Measurements from ENCODE around the gene PCNX2.

Gene PCNX2

GRCh38 chr1:233255145-233255544, 40.4 kb downstream of the PCNX2 start:
- Histone ChIP-seq H3K36me3 (ENCODE audit: control insufficient read depth in 2 of 2, insufficient read depth in 1 of 2, low read length in 2 of 2) (peaks cover 30 to 59% of the 10 kb centered on the region in 2 experiments), H3K9me3 (ENCODE audit: control insufficient read depth, insufficient read depth, low read depth, low read length) (no peaks in the 10 kb centered on the region), H3K27ac (ENCODE audit: extremely low read depth, low read depth, low read length) (no peak overlapping the region), H3K4me1 (ENCODE audit: control insufficient read depth, insufficient read depth, low read length) (peaks cover 9% of the 10 kb centered on the region), H3K4me3 (ENCODE audit: low read depth, low read length) (no peak overlapping the region)
- no peak for TF ChIP-seq ZNF600 (tag by site-specific recombination; IDR thresholded peaks at IDR 0.05)
- TF ChIP-seq ZNF2 (tag by site-specific recombination; IDR thresholded peaks at IDR 0.05): no peak
- TF ChIP-seq ZNF391 (tag by site-specific recombination; IDR thresholded peaks at IDR 0.05; ENCODE audit: borderline replicate concordance, low read depth): no peak
- no peak for TF ChIP-seq ZBTB48 (tag by site-specific recombination; IDR thresholded peaks at IDR 0.05)
- TF ChIP-seq ZFP37 (tag by site-specific recombination; IDR thresholded peaks at IDR 0.05): no peak
- no peak for TF ChIP-seq SALL2 (tag by site-specific recombination; IDR thresholded peaks at IDR 0.05; ENCODE audit: borderline replicate concordance)
- TF ChIP-seq ZNF433 (tag by site-specific recombination; IDR thresholded peaks at IDR 0.05; ENCODE audit: low read depth): no peak
- TF ChIP-seq ZNF626 (tag by site-specific recombination; IDR thresholded peaks at IDR 0.05): no peak
- TF ChIP-seq GLI2 (tag by site-specific recombination; IDR thresholded peaks at IDR 0.05; ENCODE audit: borderline replicate concordance, low read depth): no peak
- no peak for TF ChIP-seq ZNF404 (tag by site-specific recombination; IDR thresholded peaks at IDR 0.05)
- TF ChIP-seq EGR2 (tag by site-specific recombination; IDR thresholded peaks at IDR 0.05; ENCODE audit: low read depth): no peak
- TF ChIP-seq ZNF585B (tag by site-specific recombination; IDR thresholded peaks at IDR 0.05): no peak
- no peak for TF ChIP-seq ZNF175 (tag by site-specific recombination; IDR thresholded peaks at IDR 0.05)
- TF ChIP-seq ZNF202 (tag by site-specific recombination; IDR thresholded peaks at IDR 0.05; ENCODE audit: borderline replicate concordance): no peak
- TF ChIP-seq ZSCAN23 (tag by site-specific recombination; IDR thresholded peaks at IDR 0.05): no peak
- CTCF ChIA-PET: no interaction called here
- POLR2A ChIA-PET: no interaction called here

- H3K36me3 ChIP-seq (ENCODE audit: control insufficient read depth in 2 of 2, insufficient read depth in 1 of 2, low read length in 2 of 2): peaks cover 32 to 57% of the 10 kb centered on the region in 2 experiments
- no peaks in the 10 kb centered on the region for H3K9me3 ChIP-seq (ENCODE audit: control insufficient read depth, insufficient read depth, low read depth, low read length)
- TF ChIP-seq ZNF654 (tag by site-specific recombination; IDR thresholded peaks at IDR 0.05; ENCODE audit: low read depth) (no peak), PRDM6 (tag by site-specific recombination; IDR thresholded peaks at IDR 0.05) (peak; percentile 99)
- POLR2A ChIA-PET: no interaction called here
- no peak overlapping the region for H3K4me3 ChIP-seq (ENCODE audit: low read depth, low read length)
- H3K4me1 ChIP-seq (ENCODE audit: control insufficient read depth, insufficient read depth, low read length): peaks cover 9% of the 10 kb centered on the region
- CTCF ChIA-PET: interaction anchor here (1.1 kb wide), 1 partner anchor 25 kb away, joined by 3 read pairs; no protein-coding TSS in a partner anchor
- peak overlapping the region; percentile 11; the same call in 1 of the 2 replicates for H3K27ac ChIP-seq (ENCODE audit: extremely low read depth, low read depth, low read length)
Observed at GRCh38 chr1:233253832-233254331, 41.6 kb downstream of the PCNX2 start.

GRCh38 chr1:233253231-233253831, 42.2 kb downstream of the PCNX2 start:
- no peaks in the 10 kb centered on the region for H3K9me3 ChIP-seq (ENCODE audit: control insufficient read depth, insufficient read depth, low read depth, low read length)
- TF ChIP-seq SP2 (tag by site-specific recombination; IDR thresholded peaks at IDR 0.05) (no peak), ZNF184 (tag by site-specific recombination; IDR thresholded peaks at IDR 0.05) (no peak), ZBTB8A (tag by site-specific recombination; IDR thresholded peaks at IDR 0.05) (no peak), ZNF544 (tag by site-specific recombination; IDR thresholded peaks at IDR 0.05) (no peak), GLIS1 (tag by site-specific recombination; IDR thresholded peaks at IDR 0.05) (no peak), HOXC10 (CRISPR knock-in tag; IDR thresholded peaks at IDR 0.05) (no peak), ZXDB (tag by site-specific recombination; IDR thresholded peaks at IDR 0.05) (no peak), ZNF362 (tag by site-specific recombination; IDR thresholded peaks at IDR 0.05) (no peak), KLF10 (tag by site-specific recombination; IDR thresholded peaks at IDR 0.05) (no peak)
- H3K27ac ChIP-seq (ENCODE audit: extremely low read depth, low read depth, low read length): no peak overlapping the region
- H3K4me1 ChIP-seq (ENCODE audit: control insufficient read depth, insufficient read depth, low read length): peaks cover 9% of the 10 kb centered on the region
- no peak overlapping the region for H3K4me3 ChIP-seq (ENCODE audit: low read depth, low read length)
- ChIA-PET POLR2A (no interaction called here), CTCF (interaction anchor here (0.6 to 1.1 kb wide), 3 partner anchors 26 to 1942 kb away, joined by 3 read pairs; no protein-coding TSS in a partner anchor)
- peaks cover 32 to 57% of the 10 kb centered on the region in 2 experiments for H3K36me3 ChIP-seq (ENCODE audit: control insufficient read depth in 2 of 2, insufficient read depth in 1 of 2, low read length in 2 of 2)
